ENCODE measurements around the gene OR10G8. TPM values are rescaled to one million over a fixed set of nuclear protein-coding genes. Genes with fewer than 3 reads are reported as not detected.
A peak's percentile ranks its signal among the peaks of the same experiment; 100 is the strongest.

The OR10G8 gene
- total RNA-seq, 2 experiments from 2014 or later = not detected

DNA sequence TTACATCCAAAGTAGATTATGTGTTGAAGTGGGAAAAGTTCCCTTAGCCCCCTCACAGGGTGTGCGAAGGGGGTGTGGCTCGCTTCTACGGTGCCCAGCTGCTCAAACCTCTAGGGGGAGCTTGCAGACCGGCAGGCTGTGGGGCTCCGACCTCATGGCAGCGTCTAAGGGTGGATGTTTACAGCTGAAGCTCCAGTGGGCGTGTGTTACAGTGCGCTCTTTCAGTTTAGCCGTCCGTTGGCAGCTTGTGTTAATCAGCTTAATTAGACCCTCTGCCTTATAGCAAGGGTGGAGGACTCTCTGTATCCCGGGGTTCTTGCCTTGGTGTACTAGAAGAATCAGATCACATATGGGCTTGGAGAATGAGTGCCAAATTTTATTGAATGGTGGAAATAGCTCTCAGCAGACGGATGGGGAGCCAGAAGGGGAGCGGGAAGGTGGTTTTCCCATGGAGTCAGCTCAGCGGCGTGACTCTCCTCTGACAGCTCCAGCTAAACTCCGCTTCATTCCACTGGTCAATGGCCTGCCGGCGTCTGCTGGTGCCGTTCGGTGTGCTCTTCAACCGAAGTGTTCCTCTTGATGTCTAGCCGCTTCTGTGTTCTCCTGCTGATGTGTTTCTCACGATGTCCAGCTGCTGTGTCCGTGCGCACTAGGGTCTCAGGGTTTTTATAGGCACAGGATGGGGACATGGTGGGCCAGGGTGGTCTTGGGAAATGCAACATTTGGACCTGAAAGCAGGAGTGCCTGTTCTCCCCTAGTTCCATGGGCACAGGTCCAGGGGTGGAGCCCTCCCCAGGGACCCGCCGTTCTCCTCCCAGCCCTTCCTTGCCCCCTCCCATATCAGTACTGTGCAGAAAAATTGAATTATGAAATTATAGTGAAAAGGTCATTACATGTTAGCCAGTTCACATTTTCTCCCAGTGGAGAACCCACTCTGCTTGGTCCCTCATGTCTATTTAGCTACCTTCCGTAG, 43.1 kb downstream of the OR10G8 start:
- Mint-ChIP-seq H3K4me1 (peaks cover 11% of the 10 kb centered on the region), H3K27ac (no peak overlapping the region), H3K36me3 (ENCODE audit: low read depth) (no peaks in the 10 kb centered on the region), H3K9me3 (no peaks in the 10 kb centered on the region), H3K27me3 (peaks cover 25% of the 10 kb centered on the region), H3K4me3 (peak overlapping the region; percentile 46)
- ChIA-PET CTCF (interaction anchor here (1.0 to 1.2 kb wide), 3 partner anchors 8 to 125 kb away, joined by 3 to 4 read pairs (median 3); no protein-coding TSS in a partner anchor), POLR2A (no interaction called here)
- DNase-seq = peak; percentile 58

DNA sequence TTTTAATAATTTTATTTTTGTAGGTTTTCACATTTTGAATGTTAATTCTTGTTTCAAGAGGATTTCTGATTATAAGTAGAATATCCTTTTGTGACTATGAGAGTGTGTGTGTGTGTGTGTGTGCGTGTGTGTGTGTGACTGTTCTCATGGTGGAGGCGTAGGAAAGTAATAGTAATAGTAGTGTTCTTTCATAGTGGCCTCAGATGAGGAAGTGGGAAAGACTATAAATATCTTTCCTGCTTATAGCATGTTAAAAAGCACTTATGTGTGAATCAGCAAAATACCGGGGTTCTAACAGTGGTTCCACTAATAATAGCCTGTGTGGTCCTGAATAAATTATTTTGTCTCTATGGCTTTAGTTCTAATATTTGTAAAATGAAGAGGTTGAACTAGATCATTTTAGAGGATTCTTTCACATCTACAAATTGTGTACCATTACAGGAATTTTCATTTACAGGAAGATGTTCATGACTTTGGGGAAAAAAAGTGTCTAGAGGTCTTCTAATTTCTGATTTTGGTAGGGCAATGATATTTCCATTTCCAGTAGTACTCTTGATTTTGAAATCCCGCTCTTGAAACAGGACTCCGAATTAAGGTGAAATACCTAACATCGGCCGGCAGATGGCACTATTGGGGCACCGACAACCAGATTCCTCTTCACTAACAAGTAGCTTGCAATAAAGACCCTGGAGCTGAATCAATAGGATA, 44.5 kb downstream of the OR10G8 start:
- H3K36me3 Mint-ChIP-seq (ENCODE audit: low read depth) = no peaks in the 10 kb centered on the region
- H3K4me1 Mint-ChIP-seq = peaks cover 11% of the 10 kb centered on the region
- peak; percentile 73 for DNase-seq
- ChIA-PET CTCF (interaction anchor here (1.0 to 1.4 kb wide), 2 partner anchors 123 to 134 kb away, joined by 4 to 11 read pairs; no protein-coding TSS in a partner anchor), POLR2A (no interaction called here)
- H3K27me3 Mint-ChIP-seq = peaks cover 29% of the 10 kb centered on the region
- no peak overlapping the region for H3K27ac Mint-ChIP-seq
- no peaks in the 10 kb centered on the region for H3K9me3 Mint-ChIP-seq
- H3K4me3 Mint-ChIP-seq = no peak overlapping the region

DNA sequence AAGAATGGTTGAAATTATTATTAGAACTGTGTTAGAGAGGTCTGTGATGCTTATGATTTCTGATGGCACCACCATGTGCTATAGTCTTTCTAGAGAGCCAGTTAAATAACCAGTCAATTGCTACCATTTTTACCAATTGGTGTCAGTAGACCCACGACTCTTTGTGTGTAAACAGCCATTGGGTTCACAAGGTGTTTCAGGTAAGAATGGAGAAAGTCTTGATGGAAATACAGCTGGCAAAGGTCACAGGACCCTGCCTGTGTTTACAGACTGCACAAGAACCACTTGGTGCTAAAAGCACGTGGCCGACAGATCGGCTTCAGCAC, 45.0 kb downstream of the OR10G8 start:
- Mint-ChIP-seq H3K4me1 (peaks cover 13% of the 10 kb centered on the region), H3K9me3 (no peaks in the 10 kb centered on the region), H3K36me3 (ENCODE audit: low read depth) (no peaks in the 10 kb centered on the region), H3K27ac (no peak overlapping the region), H3K4me3 (no peak overlapping the region), H3K27me3 (peaks cover 31% of the 10 kb centered on the region)
- POLR2A ChIA-PET = no interaction called here
- DNase-seq = no peak
- CTCF ChIA-PET = interaction anchor here (1.0 to 1.4 kb wide), 2 partner anchors 123 to 134 kb away, joined by 4 to 11 read pairs; no protein-coding TSS in a partner anchor

DNA sequence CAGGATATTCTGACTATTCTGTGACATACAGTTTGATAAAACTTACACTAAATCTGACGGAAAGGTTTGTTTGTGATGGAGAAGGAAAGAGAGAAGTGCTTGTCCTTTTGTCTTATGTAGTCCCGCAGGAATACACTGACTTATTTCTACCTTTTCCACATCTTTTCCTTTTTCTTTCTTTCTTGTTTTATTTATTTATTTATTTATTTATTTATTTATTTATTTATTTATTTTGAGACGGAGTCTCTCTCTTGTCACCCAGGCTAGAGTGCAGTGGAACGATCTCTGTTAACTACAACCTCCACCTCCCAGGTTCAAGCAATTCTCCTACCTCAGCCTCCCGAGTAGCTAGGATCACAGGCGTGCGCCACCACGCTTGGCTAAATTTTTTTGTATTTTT, 45.5 kb downstream of the OR10G8 start:
- POLR2A ChIA-PET = no interaction called here

DNA sequence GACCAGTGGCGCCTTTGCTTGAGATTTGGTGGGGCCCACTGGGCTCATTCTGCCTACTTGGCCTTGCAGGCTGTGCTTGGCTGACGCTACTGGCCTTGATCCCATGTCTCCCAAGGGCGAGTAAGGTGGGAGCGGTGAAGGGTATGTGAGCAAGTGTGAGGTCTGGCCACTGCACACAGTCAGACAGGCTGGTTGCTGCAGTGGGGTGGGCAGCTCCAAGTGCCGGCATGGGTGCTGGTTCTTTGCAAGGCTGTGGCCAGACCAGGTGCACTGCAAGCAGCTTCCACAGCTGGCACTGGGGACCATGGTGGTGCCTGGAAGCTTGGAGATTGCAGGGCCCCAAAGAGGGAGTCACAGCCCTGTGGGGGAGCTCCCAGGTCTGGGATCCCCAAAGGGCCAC, 48.0 kb downstream of the OR10G8 start:
- Mint-ChIP-seq H3K4me1 (peaks cover 12% of the 10 kb centered on the region), H3K4me3 (no peak overlapping the region), H3K9me3 (no peaks in the 10 kb centered on the region), H3K27ac (no peak overlapping the region), H3K27me3 (peaks cover 27% of the 10 kb centered on the region), H3K36me3 (ENCODE audit: low read depth) (no peaks in the 10 kb centered on the region)
- POLR2A ChIA-PET = no interaction called here
- no peak for DNase-seq
- CTCF ChIA-PET = no interaction called here

More for the DNA sequence above, 45.5 kb downstream of the OR10G8 start:
- no peak for DNase-seq
- Mint-ChIP-seq H3K4me3 (no peak overlapping the region), H3K27me3 (peaks cover 33% of the 10 kb centered on the region), H3K27ac (no peak overlapping the region), H3K9me3 (no peaks in the 10 kb centered on the region), H3K36me3 (ENCODE audit: low read depth) (no peaks in the 10 kb centered on the region), H3K4me1 (peaks cover 13% of the 10 kb centered on the region)
- CTCF ChIA-PET = interaction anchor here (1.0 to 1.4 kb wide), 2 partner anchors 122 to 133 kb away, joined by 4 to 11 read pairs; no protein-coding TSS in a partner anchor

DNA sequence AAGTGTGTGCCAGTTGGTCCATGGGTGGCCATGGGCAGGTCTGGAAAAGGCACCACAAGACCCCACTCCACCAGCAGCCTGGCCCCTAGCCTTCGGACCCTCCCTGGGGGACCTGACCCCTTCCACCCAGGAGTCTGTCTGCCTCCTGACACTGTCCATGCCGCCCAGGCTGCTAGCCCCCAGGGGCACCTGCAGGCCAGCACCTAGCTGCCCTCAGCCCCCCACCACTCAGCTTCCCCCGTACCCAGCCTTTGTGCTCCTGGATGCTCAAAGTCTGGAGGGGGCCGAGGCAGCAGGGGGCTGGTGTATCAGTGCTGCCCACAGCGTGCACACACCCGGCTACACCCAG, 48.9 kb downstream of the OR10G8 start:
- no peak for DNase-seq
- Mint-ChIP-seq H3K4me3 (no peak overlapping the region), H3K27ac (no peak overlapping the region), H3K36me3 (ENCODE audit: low read depth) (no peaks in the 10 kb centered on the region), H3K4me1 (peaks cover 9% of the 10 kb centered on the region), H3K9me3 (no peaks in the 10 kb centered on the region), H3K27me3 (peaks cover 23% of the 10 kb centered on the region)
- ChIA-PET CTCF (no interaction called here), POLR2A (no interaction called here)

DNA sequence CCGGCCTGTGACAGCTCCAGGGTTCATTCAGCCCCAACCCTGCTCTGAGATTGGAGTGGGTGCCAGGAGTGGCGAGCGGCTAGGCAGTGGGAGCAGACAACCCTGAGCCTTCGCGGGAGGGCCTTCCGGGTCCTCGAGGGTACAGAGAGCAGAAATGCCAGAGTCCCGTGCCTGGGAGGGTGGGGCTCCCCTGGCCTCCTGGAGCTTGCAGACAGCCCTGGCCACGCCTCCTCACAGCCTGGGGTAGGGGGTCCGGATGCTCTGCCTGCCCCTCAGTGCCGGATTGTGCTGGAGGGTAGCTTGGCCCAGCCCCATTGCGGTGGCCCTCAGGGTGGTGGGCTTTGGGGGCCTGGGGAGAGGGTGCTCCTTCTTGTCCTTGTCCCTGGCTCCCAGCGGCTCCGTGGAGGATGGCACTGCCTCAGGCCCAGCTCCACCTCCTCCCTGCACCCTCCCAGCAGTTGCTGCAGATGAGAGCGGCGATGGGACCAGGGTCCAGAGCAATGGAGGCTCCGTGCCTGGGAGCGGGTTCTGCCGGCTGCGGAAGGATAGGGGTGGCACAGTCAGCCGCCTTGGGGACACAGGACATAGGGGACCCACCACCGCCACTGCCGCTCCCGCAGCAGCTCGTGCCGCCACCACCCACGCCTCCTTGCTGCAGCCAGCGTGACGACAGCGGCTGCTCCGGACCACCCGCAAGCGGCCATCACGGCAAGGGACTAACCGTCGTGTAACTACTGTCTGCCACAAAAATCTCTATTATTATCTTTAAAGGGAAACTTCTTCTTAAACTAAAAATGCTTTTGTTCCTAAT, 49.4 kb downstream of the OR10G8 start:
- H3K4me3 Mint-ChIP-seq = peak overlapping the region; percentile 40
- H3K27me3 Mint-ChIP-seq = peaks cover 23% of the 10 kb centered on the region
- ChIA-PET POLR2A (no interaction called here), CTCF (no interaction called here)
- no peaks in the 10 kb centered on the region for H3K36me3 Mint-ChIP-seq (ENCODE audit: low read depth)
- DNase-seq = no peak
- no peaks in the 10 kb centered on the region for H3K9me3 Mint-ChIP-seq
- H3K27ac Mint-ChIP-seq = no peak overlapping the region
- peaks cover 6% of the 10 kb centered on the region for H3K4me1 Mint-ChIP-seq

DNA sequence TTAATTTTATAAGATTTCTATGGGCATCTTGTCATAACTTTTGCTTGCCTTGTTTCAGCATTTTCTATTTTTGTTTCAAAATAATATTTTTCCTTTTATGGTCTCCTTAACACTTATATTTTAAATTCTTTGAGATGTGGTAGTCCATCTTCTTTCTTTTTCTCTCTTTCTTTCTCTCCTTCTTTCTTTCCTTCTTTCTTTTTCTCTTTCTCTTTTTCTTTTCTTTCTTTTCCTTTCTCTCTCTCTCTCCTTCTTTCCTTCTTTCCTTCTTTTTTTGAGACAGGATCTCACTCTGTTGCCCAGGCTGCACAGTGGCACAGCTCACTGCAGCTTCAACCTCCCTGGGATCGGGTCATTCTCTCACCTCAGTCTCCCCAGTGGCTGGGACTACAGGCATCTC, 50.7 kb downstream of the OR10G8 start:
- H3K4me1 Mint-ChIP-seq = peaks cover 2% of the 10 kb centered on the region
- H3K27me3 Mint-ChIP-seq = peaks cover 25% of the 10 kb centered on the region
- no peak overlapping the region for H3K27ac Mint-ChIP-seq
- ChIA-PET CTCF (interaction anchor here (1.6 kb wide), 1 partner anchor 8 kb away, joined by 4 read pairs; no protein-coding TSS in a partner anchor), POLR2A (interaction anchor here (0.6 kb wide), 1 partner anchor 859 kb away, joined by 6 read pairs; no protein-coding TSS in a partner anchor)
- H3K9me3 Mint-ChIP-seq = no peaks in the 10 kb centered on the region
- H3K4me3 Mint-ChIP-seq = no peak overlapping the region
- no peaks in the 10 kb centered on the region for H3K36me3 Mint-ChIP-seq (ENCODE audit: low read depth)
- DNase-seq = no peak

DNA sequence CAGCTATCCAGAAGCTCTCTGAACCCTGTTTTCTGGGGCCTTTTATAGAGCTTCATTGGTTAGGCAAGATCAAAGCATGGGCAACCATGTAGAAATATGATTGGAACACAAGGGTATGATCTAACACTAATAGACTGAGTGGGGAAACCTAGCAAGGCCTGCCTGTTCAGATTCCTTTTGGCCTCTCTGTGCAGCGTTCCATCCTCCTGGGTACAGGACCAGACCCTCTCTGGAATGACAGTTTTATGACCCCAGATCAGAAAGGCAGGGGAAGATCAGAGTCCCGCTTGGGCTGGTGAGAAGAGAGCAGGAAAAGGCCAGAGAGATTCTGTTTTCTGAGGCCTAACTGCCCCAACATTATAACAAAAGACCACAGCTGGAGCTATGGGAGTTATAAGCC, 52.0 kb downstream of the OR10G8 start:
- CTCF ChIA-PET = interaction anchor here (1.6 kb wide), 1 partner anchor 9 kb away, joined by 4 read pairs; no protein-coding TSS in a partner anchor
- no peak for DNase-seq

DNA sequence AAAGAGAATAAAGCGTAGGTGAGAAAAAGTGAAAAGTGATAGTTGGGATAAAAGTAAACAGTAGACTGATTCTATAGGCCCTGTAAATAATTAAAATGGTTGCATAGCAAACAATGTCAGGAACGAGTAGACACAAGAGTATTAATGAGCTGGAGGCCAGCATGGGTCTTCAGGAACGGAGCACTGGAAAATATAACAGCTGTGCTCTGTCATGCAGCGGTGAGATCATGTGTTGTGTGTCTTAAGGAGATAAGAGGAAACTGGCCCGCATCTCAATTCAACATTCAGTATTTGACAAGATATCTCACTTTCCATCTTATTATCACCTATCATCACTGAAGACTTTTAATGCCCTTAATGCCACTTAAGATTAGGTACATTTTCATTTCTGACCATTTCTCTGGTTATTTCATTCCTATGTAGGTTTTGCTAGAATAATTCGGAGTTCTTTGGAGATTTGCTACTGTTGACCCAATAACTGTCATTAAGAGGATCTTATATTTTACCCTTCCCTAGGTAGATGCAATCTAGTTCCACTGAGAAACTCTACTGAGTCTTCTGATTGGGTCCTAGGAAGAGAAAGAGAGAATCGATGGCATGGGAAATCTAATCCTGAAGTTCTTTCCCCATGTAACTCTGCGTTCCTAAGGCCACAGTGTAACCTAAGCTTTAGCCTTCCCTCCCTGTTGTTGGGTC, 53.2 kb downstream of the OR10G8 start:
- no peaks in the 10 kb centered on the region for H3K9me3 Mint-ChIP-seq
- H3K27me3 Mint-ChIP-seq = peaks cover 37% of the 10 kb centered on the region
- POLR2A ChIA-PET = no interaction called here
- no peaks in the 10 kb centered on the region for H3K36me3 Mint-ChIP-seq (ENCODE audit: low read depth)
- no peak overlapping the region for H3K4me3 Mint-ChIP-seq
- DNase-seq = no peak
- CTCF ChIA-PET = no interaction called here
- no peak overlapping the region for H3K27ac Mint-ChIP-seq
- H3K4me1 Mint-ChIP-seq = peaks cover 2% of the 10 kb centered on the region

More for the DNA sequence above, 52.0 kb downstream of the OR10G8 start:
- Mint-ChIP-seq H3K27me3 (peaks cover 34% of the 10 kb centered on the region), H3K36me3 (ENCODE audit: low read depth) (no peaks in the 10 kb centered on the region), H3K4me3 (no peak overlapping the region), H3K9me3 (no peaks in the 10 kb centered on the region), H3K27ac (no peak overlapping the region), H3K4me1 (peaks cover 2% of the 10 kb centered on the region)
- POLR2A ChIA-PET = no interaction called here
